ENCODE measurements around the gene NFYC.

The NFYC gene

DNA sequence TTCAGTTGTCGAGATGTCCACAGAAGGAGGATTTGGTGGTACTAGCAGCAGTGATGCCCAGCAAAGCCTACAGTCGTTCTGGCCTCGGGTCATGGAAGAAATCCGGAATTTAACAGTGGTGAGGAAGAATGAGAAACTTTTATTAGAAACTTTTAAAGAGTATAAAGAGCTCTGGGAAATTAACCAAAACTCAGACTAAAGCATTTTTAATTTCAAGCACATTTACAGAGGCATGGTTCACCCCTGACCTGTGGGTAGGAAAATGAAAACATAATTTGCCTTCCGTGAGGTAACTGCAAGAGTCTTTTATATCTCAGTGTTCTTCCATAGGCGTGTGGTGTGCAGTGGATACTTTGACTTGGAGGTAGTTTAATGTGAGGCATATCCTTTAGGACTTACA is 47.3 kb downstream of the NFYC start:
- DNase-seq (ENCODE audit: low read depth in 2 of 2): no peak

DNA sequence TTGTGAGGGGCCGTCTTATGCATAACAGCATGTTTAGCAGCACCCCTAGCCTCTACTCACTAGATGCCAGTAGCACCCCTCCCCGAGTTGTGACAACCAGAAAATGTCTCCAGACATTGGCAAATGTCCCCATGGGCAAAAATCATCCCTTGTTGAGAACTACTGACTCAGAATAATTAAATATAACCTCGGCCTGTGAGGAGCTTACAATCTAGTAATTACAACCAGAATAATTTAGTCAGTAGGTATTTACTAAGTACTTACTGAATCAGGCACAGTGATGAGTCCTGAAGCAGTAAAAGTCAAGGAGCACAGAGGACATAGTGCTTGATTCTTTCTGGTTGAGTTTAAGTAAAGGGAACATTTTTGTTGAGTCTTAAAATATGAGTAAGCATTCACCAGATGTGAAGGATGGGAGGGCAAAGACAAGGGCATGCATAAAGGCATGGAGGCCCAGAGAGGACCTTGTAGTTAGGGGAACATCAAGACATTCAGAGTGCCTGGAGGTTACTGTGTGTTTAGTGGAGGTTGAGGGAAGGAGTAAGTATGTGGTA is 48.0 kb downstream of the NFYC start:
- DNase-seq (ENCODE audit: low read depth in 2 of 2): no peak

DNA sequence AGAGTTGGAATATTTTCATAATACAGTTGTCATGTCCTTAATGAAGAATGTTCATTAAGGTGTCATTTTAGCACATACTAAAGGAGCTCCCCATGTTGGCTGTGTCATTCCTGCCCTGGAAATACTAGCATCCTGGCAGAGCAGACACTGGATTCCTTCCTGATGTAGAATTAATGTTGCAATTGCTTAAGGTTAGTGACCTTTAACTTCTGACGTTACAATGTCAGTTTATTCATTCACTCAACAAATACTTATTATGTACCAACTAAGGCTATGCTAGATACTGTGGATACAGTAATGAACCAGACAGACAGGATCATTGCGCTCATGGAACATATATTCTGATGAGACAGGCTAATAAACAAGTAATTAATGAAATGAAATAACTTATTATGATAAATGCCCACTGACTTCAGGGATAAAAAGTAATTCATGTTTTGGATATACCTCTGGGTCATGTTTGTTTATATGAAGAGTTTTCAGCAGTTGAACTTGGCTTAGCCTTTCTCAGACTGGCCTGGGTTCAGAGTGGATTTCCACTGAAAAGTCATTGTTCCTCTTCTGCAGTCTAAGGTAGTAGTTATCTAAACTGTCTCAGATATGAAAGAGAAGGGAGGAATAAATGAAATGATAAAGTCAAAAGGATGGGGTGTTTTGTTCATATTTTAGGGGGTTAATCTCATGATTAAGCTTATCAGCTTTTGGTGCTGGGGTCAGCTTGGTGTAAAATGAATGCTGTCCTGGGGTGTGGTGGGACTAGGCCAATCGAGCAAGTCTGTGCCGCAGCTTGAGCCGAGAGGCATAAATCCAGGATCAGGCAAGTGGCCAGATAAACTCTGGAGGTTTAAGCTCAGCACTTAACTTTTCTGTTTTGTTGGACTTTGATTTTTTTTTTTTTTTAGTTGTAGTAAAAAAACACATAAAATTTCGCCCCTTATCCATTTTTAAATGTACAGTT is 48.8 kb downstream of the NFYC start:
- DNase-seq (ENCODE audit: low read depth in 2 of 2): no peak

DNA sequence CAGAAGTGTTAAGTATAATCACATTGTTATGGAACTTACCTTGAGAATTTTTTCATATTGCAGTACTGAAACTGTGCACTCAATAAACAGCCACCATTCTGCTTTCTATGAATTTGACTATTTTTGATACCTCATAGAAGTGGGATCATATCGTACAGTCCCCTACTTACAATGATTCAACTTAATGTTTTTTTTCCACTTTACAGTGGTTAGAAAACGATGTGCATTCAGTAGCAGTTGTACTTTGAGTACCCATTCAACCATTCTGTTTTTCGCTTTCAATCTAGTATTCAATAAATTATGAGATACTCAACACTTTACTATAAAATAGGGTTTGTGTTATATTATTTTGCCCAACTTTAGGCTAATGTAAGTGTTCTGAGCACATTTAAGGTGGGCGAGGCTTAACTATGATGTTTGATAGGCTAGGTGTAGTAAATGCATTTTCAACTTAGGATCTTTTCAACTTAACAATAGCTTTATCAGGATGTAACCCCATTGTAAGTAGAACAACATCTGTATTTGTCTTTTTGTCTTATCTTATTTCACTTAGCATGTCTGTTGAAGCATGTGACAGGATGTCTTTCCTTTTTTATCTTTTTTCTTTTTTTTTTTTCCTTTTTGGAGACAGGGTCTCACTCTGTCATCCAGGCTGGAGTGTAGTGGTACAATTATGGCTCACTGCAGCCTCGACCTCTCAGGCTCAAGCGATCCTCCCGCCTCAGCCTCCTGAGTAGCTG is 49.7 kb downstream of the NFYC start:
- no peak for DNase-seq (ENCODE audit: low read depth in 2 of 2)

- DNase-seq (ENCODE audit: low read depth in 2 of 2): no peak
Measured at GRCh38 chr1:40742363-40743061, 51.0 kb downstream of the NFYC start.

GRCh38 chr1:40743452-40743851 is 51.9 kb downstream of the NFYC start:
- no peak for DNase-seq (ENCODE audit: low read depth in 2 of 2)

DNA sequence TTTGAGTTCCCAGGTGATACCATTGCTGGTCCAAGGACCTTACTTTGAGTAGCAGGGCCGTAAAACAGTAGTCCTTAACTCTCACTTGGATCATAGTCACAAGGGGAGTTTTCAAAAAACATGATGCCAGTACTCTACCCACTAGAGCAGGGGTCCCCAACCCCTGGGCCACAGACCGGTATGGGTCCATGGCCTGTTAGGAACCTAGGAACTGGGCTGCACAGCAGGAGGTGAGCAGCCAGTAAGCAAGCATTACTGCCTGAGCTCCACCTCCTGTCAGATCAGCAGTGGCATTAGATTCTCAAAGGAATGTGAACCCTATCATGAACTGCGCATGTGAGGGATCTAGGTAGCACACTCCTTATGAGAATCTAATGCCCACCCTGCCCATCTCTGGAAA is 52.4 kb downstream of the NFYC start:
- no peak for DNase-seq (ENCODE audit: low read depth in 2 of 2)

GRCh38 chr1:40745176-40745575 is 53.7 kb downstream of the NFYC start:
- DNase-seq (ENCODE audit: low read depth in 2 of 2): no peak

- no peak for DNase-seq (ENCODE audit: low read depth in 2 of 2)
Measured at GRCh38 chr1:40746344-40747090, 55.0 kb downstream of the NFYC start.

- no peak for DNase-seq (ENCODE audit: low read depth in 2 of 2)
Measured at GRCh38 chr1:40748841-40749718, 57.6 kb downstream of the NFYC start.

GRCh38 chr1:40749817-40750216 is 58.3 kb downstream of the NFYC start:
- no peak for DNase-seq (ENCODE audit: low read depth in 2 of 2)

GRCh38 chr1:40750451-40750908 is 59.0 kb downstream of the NFYC start:
- no peak for DNase-seq (ENCODE audit: low read depth in 2 of 2)

GRCh38 chr1:40751802-40752201 is 60.3 kb downstream of the NFYC start:
- DNase-seq (ENCODE audit: low read depth in 2 of 2): no peak

- DNase-seq (ENCODE audit: low read depth in 2 of 2): no peak
Measured at GRCh38 chr1:40753142-40753882, 61.8 kb downstream of the NFYC start.

DNA sequence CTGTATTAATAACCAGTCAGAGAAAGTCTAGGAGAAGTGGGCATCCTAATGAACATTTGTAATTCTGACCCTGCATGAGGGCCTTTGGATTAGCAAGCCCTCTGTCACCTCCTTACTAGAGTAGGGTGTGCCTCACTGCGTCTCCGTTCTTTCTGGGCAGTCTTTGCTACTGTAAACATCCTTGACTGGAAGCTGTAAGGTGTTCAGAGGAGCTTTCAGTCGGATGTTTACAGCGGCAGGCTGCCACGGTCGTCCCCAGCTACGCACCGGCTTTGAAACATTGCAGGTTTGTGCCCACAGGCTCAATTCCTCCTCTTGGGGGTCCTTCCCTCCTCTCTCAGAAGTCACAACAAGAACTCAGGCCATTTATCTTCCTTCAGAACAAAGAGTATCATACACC is 62.7 kb downstream of the NFYC start:
- no peak for DNase-seq (ENCODE audit: low read depth in 2 of 2)

- DNase-seq (ENCODE audit: low read depth in 2 of 2): no peak
Measured at GRCh38 chr1:40755067-40755466, 63.6 kb downstream of the NFYC start.

GRCh38 chr1:40756523-40756922 is 65.0 kb downstream of the NFYC start:
- no peak for DNase-seq (ENCODE audit: low read depth in 2 of 2)

DNA sequence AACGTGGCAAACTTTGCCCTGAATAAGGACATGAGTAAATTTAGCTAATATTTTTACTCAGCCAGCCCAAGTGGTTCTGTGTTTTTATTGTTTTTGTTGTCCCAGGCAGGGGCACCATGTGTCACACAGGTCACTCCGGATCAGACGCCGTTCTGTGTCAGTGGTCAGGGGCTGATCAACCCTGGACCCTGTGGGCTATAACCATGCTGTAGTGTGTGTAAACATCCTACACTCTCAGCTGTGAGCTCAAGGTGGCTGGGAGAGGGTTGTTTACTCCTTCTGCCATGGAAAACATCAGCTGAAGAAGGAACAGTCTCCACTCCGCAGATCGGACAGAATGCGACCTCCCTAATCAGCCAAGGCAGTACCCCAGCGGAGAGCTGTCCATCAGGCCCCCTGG is 65.6 kb downstream of the NFYC start:
- no peak for DNase-seq (ENCODE audit: low read depth in 2 of 2)

GRCh38 chr1:40758004-40758403 is 66.5 kb downstream of the NFYC start:
- no peak for DNase-seq (ENCODE audit: low read depth in 2 of 2)
